GM19035 (cell line): ENCODE results near the gene SPECC1L.

Experiments used
- ATAC-seq: cut with Tn5 transposase; IDR thresholded peaks from one replicate; pipeline ENCODE4 v1.9.1; 2021; ENCODE audit not compliant: unreplicated experiment

SPECC1L gene

DNA sequence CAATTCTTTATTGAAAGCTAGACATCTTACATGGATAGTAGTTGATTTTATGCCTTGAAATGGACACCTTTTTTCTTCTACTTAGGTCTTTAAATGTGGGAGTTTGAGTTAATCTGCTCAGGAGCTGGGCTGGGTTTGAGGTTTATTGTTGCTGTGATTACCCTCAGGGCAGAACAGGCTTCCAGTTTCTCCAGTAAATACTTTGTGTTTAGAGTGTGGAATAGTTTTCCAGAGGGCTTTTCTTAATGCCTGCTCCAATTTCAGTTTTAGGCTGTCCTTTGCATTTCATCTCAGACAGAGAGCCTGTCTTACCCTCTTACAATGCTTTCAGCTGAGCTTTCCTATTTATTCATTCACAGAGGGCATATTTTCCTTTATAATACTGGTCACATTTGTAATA is 86.9 kb downstream of the SPECC1L start:
- ATAC-seq, result no peak

DNA sequence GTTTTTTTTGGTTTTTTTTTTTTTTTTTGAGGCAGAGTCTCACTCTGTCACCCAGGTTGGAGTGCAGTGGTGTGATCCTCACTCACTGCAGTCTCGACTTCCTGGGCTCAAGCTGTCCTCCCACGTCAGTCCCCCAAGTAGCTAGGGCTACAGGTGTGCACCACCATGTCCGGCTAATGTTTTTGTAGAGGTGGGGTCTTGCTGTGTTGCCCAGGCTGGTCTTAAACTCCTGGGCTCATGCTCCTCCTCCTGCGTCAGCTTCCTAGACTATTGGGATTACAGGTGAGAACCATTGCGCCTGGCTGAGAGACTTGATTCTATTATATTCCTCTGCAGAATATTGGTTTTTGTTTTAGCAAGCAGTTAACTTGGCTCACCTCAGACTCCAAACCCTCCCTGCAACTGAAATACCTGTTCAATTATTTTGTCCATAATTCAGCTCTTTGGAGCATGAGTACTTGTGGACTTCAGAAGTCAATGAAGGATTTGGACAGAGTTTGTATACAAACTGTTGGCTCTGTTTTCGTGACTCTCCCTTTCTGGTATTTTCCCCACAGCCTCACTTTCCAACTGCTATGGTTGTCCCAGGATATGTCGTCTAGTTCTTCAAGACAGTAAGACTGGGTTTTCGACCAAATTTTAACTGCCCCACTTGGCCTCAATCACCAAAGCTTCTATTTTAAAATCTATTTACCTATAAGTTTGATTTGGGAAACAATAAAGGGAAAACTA is 87.6 kb downstream of the SPECC1L start:
- ATAC-seq, result no peak

DNA sequence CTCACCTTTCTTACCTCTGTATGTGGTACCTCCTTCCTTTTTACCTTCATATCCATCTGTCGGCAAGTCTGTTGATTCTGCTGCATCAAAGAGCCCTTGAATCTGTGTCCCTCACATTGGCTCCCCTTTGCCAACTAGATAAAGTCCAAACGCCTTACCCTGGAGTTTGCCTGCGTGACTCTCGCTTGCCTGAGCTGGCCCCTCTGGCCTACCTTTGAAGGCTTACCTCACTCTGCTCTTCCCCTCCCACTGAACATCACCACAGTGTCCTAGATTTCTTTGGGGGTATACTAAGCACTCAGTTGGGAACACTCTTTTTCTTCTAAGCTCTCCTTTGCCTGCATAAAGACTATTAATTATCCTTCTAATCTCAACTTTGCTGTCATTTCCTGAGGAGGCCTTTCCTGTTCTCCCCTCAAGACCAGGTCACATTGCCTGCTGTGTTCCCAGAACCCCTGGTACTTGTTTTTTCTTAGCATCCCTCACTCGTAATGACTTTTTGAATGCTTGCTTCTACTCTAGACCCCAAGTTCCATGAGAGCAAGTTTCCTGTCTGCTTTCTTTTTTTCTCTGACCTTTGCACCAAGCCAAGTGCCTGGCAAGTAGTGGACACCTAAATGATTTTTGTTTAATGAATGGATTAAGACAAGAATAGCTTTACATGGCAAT is 89.0 kb downstream of the SPECC1L start:
- ATAC-seq, result no peak

DNA sequence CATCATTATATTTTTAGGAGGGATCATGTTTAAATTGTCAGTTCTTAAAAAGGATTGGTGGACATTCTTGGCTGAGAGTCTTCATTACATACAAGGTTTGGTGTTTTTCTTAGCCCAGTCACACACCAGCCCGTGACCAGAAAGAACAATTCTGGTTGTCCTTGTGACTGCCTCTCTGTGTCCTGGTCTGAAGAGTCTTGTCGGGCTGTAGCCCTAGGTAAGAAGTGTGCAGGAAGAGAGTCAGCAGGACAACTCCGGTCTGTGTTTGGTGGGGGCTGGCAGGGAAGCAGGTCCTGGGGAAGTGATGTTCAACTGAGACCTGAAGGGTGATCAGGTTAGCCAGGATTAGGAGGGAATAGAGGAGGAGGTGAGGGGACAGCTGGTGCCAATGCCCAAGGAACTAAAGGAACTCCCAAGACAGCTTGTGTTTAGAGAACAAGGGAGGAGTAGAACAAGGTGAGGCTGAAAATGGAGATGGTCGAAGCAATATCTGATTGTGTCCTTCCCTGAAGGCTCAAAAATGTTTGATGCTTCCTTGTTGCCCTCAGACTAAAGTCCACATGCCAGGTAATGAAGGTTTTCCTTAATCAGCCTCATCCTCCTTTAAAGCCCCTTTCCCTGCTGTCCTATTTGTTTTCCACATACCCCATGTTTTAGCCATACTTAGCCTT is 91.5 kb downstream of the SPECC1L start:
- ATAC-seq, result no peak

DNA sequence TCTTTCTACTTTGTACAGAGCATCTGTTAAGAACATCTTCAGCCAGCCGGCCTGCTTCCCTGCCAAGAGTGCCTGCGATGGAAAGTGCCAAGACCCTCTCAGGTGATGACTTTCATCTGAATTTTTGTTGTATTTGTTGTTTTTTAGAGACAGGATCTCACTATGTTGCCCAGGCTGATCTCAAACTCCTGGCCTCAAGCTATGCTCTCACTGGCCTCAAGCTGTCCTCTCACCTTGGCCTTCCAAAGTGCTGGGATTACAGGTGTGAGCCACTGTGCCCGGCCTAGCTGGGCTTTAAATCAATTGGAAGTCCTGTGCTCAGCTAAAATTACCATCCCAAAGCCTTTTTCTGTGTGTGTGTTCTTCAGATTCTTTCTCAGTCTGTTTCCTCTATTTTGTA is 92.6 kb downstream of the SPECC1L start:
- ATAC-seq, result no peak

DNA sequence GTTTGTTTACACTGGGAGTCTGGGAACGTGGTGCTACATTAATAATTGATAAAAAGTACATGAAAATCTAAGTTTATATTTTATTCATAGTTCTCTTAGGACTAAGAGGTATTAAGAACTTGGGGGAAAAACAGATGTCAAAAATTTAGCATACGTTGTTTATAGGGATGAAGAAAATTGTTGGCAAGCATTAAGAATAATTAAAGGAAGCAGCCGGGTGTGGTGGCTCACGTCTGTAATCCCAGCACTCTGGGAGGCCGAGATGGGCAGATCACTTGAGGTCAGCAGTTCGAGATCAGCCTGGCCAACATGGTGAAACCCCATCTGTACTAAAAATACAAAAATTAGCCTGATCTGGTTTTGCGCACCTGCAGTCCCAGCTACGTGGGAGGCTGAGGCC is 96.1 kb downstream of the SPECC1L start:
- no peak for ATAC-seq

DNA sequence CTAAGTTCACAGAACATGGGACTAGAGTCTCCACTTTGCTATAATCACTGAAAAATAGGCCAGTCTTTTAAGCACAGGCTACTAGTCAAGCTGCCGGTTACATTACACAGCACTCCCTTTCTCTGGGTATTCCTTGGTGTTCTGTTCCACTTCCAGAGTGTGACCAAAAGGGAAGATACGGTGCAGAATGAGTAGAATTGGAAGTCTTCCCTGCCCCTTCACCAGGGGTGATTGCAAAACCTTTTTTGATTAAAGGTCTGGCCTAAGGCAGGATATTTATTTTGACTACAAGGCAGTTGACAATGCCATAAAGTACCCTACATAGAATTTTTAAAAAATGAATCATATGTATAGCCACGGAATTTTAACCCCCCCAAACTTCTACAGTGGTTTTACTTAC is 97.2 kb downstream of the SPECC1L start:
- ATAC-seq, result no peak

DNA sequence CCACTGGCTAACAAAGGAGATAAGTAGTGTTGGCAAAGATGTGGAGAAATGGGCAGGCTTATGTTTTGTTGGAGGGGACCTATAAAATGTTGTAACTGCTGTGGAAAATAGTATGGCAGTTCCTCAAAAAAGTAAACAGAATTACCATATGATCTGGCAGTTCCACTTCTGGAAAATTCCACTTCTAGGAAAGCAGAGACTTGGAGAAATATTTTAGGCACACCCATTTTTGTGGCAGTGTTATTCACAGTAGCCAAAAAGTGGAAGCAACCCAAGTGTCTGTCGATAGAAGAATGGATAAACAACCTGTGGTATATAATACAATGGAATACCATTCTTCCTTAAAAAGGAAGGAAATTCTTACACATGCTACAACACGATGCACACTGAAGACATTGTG is 99.8 kb downstream of the SPECC1L start:
- ATAC-seq, result no peak

DNA sequence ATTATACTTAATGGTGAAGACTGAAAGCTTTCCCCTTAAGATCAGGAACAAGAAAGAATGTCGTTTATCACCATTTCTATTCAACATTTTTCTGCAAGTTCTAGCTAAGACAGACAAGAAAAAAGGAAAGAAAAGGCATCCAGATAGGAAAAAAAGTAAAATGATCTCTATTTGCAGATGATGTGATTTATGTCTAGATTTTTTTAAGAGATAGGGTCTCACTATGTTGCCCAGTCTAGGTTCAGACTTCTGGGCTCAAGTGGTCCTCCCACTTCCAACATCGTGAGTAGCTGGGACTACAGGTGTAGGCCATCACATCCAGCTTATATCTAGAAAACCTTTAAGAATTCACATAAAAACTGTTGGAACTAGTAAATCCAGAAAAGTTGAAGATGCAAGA is 105.4 kb downstream of the SPECC1L start:
- ATAC-seq, result no peak

DNA sequence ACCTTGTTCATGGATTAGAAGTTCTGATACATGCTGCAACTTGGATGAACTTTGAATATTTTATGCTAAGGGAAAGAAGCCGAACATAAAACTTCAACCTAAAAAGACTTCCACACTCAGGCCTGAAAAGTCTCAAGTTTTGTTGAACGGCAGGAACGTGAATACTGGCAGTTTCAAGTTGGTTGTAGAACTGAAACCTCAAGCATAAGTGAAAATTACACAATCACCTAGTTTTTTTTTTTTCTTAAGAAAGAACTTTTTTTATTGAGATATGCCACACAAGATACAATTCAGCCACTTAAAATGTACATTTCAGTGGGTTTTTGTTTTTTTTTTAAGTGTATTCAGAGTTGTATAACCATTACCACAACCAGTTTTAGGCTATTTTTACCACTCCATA is 106.0 kb downstream of the SPECC1L start:
- ATAC-seq, result no peak

DNA sequence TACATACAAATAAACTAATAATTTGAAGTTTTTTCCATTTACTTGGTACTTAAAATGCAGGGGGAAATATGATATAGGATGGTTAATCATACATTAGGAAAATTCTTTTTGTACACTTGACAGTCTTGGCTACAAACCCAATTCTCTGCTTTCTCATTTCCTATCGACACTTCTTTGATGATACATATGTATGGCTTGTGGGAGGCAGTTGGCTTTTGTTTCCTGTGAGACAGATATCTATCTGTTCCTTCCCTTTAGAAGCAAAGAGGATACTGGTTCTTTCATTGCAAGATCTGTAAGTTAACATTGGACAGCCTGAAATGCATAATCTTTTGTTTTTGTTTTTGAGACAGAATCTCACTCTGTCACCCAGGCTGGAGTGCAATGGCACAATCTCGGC is 108.9 kb downstream of the SPECC1L start:
- ATAC-seq, result no peak

DNA sequence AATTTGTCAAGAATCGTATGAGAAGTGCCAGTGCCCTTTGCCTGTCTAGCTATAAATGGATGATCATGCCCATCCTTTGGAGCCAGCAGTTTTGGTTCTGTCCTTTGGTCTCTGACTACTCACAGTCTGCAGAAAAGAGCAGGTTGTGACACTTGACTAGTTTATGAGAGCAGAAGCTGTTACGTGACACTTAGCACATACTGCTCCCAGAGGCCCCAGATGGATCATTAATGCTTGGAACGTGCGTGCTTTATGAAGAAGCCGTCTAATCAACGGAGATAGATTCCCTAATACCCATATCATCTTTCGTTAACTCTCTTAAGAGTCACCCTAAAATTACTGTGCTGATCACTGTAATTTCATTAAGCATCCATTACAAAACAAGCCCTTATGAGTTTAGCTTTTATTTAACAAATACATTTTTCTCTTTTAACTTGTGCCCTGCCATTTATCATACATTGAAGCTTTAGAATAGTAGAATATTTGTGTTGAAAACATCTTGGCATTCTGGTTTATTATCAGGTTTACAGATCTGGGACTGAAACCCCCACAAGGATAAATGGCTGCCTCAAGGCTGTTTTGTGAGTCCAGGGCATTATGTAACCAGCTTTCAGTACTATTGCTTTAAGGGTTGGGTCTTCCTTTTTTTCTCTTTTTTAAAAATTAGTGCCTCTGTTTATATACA is 109.7 kb downstream of the SPECC1L start:
- no peak for ATAC-seq

DNA sequence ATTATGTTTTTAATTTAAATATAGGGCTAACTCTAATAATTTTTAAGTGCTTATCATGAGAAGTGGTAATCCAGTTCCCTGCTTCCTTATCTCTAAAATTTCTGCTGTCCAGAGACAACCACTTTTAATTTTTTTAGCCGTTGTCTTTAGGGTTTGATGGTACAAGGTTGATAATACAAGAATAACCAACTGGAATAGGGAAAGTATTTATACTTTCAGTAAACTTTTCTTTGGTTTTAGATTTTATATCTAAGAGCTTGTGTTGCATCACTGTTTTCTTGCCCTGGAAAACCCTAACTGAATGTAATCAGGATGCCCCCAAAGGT is 110.2 kb downstream of the SPECC1L start:
- ATAC-seq, result no peak

DNA sequence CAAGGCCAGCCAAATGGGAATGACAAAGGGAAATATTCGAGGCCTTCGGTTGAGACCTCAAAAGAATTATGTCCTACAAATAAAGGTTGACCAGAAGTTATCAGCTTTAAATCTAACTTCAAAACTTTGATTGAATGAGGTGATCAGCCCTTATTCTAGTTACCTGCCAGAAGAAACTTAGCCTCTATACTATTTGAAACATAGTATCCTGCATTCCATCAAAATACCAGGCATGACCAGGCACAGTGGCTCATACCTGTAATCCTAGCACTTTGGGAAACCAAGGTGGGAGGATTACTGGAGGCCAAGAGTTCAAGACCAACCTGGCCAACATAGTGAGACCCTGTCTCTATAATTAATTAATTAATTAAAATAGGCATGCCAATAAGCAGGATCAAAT is 112.4 kb downstream of the SPECC1L start:
- no peak for ATAC-seq

DNA sequence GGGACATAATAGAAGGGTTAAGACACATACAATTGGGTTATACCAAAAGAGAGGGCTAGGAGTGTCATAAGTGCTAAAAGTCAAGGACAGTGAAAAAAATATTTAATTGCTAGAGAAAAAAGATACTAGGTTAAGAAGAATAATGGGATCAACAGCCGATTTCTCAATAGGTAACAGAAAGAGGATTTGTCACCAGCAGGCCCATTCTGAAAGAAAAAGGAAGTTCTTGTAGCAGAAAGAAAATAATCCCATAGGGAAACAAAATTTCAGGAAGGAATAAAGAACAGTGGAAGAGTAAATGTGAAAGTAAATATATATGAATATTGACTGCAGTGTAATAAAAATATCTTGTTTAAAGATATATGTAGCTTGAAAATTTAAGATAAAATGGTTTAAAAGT is 113.5 kb downstream of the SPECC1L start:
- ATAC-seq, result no peak

DNA sequence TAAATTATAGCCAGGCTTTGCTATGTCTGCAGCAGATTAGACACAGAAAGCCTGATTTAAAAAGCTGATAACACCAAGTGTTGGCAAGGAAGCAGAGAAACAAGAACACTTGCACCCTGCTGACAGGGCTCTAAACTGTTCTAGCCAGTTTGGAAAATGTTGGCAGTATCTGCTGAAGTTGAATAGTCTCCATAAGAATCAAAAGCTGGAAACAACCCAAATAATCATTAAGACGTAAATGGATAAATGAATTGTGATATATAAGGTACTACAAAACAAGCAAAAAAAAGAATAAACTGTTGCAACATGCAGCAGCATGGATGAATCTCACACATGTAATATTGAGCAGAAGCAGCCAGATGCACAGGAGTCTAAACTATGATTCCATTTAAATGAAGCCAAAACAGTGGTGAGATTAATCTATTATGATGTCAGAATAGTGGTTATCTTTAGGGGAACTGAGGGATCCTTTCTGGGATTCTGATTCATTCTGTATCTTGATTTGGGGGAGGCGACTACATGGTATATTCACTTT is 116.4 kb downstream of the SPECC1L start:
- no peak for ATAC-seq

DNA sequence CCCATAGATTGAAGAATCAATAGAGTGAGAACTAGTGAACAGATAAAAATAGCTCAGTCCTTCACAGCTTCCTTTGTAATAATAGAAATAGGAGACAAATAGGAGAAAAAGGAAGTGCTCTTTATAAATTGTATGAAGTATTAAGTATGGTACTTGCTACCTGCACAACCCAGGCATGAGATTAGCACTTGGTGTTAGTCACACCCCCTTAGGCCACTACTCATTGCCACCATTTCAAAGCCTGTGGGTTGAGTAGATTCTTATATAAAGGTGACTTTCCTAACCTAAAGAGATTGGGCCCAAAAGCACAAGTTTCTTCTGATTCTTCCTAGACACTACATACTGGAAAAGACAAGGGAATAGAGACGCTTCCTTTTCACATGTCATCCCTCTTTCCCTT is 119.0 kb downstream of the SPECC1L start:
- no peak for ATAC-seq

DNA sequence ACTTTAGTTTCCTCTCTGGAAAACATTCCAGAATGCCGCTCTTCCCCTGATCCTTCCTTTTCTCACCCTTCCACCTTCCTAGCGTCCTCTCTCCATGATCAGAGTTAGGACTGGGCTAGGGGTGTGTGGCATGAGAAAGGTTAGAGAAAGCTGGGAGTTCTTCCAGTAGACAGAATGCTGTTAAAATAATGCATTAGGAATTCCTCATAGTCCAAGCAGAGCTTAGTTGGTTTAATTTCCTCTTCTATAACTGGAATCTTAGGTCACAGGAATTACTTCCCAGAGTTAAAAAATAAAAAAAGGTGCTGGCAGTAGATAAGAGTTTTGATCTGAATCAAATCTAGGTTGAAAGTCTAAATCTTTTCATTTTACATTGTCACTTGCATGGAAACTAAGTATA is 119.5 kb downstream of the SPECC1L start:
- ATAC-seq, result no peak

DNA sequence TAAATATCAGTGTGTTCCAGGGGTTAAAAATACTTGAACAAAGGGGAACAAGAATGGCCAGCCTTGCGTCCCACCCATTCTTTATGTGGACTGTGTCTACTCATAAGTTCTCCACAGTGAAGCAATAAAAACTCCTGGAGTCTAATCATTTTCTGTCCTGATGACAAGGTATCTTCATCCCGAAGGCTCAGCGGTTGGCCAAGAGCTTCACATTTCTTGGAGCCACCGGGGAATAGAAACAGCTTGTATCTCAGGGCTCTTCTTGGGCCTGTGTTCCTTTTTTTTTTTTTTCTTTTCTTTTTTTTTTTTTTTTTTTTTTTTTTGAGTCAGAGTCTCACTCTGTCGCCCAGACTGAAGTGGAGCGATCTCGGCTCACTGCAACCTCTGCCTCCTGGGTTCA is 119.9 kb downstream of the SPECC1L start:
- no peak for ATAC-seq

DNA sequence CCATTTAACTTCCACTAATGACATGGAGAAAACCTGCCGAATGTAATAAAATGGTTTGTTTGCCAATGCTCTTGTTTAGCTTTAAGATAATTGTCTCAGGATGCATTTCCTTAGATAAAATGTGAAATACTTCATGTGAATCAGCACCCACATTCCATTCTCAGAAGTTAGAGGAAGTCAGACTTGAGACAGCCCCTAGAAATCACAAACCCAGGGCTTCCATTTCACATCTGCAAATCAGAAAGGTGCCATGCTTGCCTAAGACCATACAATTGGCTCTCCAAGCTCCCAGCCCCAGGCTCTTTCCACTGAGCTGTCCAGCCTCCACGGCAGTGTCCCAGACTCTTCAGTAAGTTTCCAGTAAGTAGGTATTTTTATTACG is 121.2 kb downstream of the SPECC1L start:
- no peak for ATAC-seq

DNA sequence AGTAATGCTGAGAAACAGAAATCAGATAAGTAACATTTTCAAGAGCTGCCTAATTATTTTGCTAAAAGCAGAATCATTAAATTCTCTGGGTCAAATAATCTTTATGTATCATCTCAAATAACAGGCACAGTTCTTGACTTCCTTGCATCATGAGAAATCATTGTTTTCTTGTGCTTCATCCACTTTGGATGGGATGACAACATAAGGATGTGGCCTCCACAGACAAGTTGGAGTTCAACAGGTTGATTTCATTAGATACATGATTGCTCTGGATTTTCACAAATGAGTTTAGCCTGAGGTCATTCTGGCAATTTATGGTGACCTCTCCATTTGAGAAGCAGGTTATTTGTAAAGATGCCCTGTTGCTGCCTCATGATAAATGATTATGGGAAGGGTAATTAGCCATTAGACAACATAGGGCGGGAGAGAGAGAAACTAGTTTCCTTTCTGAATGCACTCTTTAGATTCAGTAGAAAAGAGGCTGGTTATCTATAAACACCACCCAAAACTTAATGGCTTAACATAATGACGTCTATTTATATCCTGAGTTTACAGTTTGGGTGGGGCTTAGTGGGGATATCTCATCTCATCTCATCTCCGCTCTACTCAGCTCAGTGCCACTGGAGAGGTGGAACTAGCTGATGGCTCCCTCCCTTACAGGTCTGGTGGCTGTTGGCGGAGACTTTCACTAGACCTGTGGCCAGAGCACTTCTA is 121.7 kb downstream of the SPECC1L start:
- no peak for ATAC-seq
